Keratinocyte (primary cell): ENCODE data around the gene FAM234A. TPM values are rescaled to one million over a fixed set of nuclear protein-coding genes. Genes with fewer than 3 reads are reported as not detected.

Experiments used
- DNase-seq: peaks from one replicate; pipeline ENCODE4 v3.0.0-alpha.2; 2011; ENCODE audit warnings: low read depth, missing footprints, low spot score
- FAIRE-seq: peaks from 2 replicates; lab custom pipeline; 2011; peaks lifted over from hg19 to GRCh38; lab: Jason Lieb, UNC
- H2AFZ ChIP-seq: 2 replicates; pipeline ENCODE4 v1.6.0; 2012; ENCODE audit warnings: low read length, control low read depth, inconsistent platforms; ENCODE audit not compliant: control insufficient read depth
- H3K27ac ChIP-seq: 2 replicates; pipeline ENCODE4 v1.5.1; 2011; ENCODE audit warnings: low read length; ENCODE audit not compliant: control insufficient read depth, insufficient read depth
- H3K27me3 ChIP-seq: 3 replicates; pipeline ENCODE4 v1.6.0; 2011; ENCODE audit warnings: low read length; ENCODE audit not compliant: control insufficient read depth, insufficient read depth; ENCODE audit errors: extremely low read depth
- H3K36me3 ChIP-seq, 2 experiments: 2 replicates in 1 of 2; 3 replicates in 1 of 2; pipeline ENCODE4 v1.5.1; 2011; ENCODE audit warnings: low read length in 2 of 2, mild to moderate bottlenecking in 1 of 2; ENCODE audit not compliant: control insufficient read depth in 2 of 2, insufficient read depth in 2 of 2; ENCODE audit errors: extremely low read depth in 1 of 2
- H3K4me1 ChIP-seq: 3 replicates; pipeline ENCODE4 v1.5.1; 2011; ENCODE audit warnings: low read length; ENCODE audit not compliant: control insufficient read depth, insufficient read depth; ENCODE audit errors: extremely low read depth
- H3K4me2 ChIP-seq: 3 replicates; pipeline ENCODE4 v1.6.0; 2011; ENCODE audit warnings: low read depth, low read length; ENCODE audit not compliant: control insufficient read depth, insufficient read depth; ENCODE audit errors: extremely low read depth
- H3K4me3 ChIP-seq, 3 experiments: fragments of 200-600 bp in 1 of 3; sonication (generic) in 1 of 3; 2 replicates in 2 of 3; 3 replicates in 1 of 3; pipeline ENCODE4 v1.5.1; 2011 to 2016; ENCODE audit warnings: low read length in 3 of 3, mild to moderate bottlenecking in 3 of 3, control low read depth in 2 of 3, inconsistent platforms in 1 of 3, low read depth in 1 of 3, mixed read lengths in 1 of 3, mixed run types in 1 of 3, moderate library complexity in 1 of 3; ENCODE audit not compliant: control insufficient read depth in 2 of 3, insufficient read depth in 2 of 3; ENCODE audit errors: extremely low read depth in 1 of 3
- H3K79me2 ChIP-seq: 2 replicates; pipeline ENCODE4 v1.6.0; 2012; ENCODE audit warnings: low read length; ENCODE audit not compliant: control insufficient read depth, insufficient read depth
- H3K9ac ChIP-seq: 3 replicates; pipeline ENCODE4 v1.6.0; 2011; ENCODE audit warnings: low read length; ENCODE audit not compliant: control insufficient read depth, insufficient read depth; ENCODE audit errors: extremely low read depth
- H3K9me1 ChIP-seq: 3 replicates; pipeline ENCODE4 v1.6.0; 2011; ENCODE audit warnings: low read length; ENCODE audit not compliant: control insufficient read depth, insufficient read depth; ENCODE audit errors: extremely low read depth
- H3K9me3 ChIP-seq: 2 replicates; pipeline ENCODE4 v1.5.1; 2012; ENCODE audit warnings: low read depth, low read length; ENCODE audit not compliant: control insufficient read depth
- H4K20me1 ChIP-seq: 3 replicates; pipeline ENCODE4 v1.6.0; 2011; ENCODE audit warnings: low read length; ENCODE audit not compliant: control insufficient read depth, insufficient read depth; ENCODE audit errors: extremely low read depth
- CTCF ChIP-seq, 3 experiments: IDR thresholded peaks in 1 of 3; conservative IDR thresholded peaks in 1 of 3; optimal IDR thresholded peaks in 1 of 3; 2 replicates in 2 of 3; 3 replicates in 1 of 3; pipeline versions ENCODE3 to v1.5.1; 2011; ENCODE audit warnings: low read length in 3 of 3, mild to moderate bottlenecking in 3 of 3, moderate library complexity in 2 of 3, control low read depth in 1 of 3, inconsistent platforms in 1 of 3; ENCODE audit not compliant: insufficient read depth in 2 of 3; ENCODE audit errors: extremely low read depth in 1 of 3
- EZH2 ChIP-seq: IDR thresholded peaks from one replicate; pipeline ENCODE4 v1.6.1; 2012; ENCODE audit warnings: inconsistent platforms, mild to moderate bottlenecking, low read length, moderate library complexity
- dilution Hi-C: fragments of 300-500 bp; cut with MboI; formaldehyde crosslinking; loops from one replicate; pipeline ENCODE4 v1.7.0; 2020; ENCODE audit warnings: low sequenced_read_pairs; ENCODE audit not compliant: extremely low pct_ligation_motif_present
- polyA plus RNA-seq, 5 experiments: library from polyadenylated mRNA; depleted of rRNA in 3 of 5; stranded (reverse) in 3 of 5; stranded (forward) in 1 of 5; unstranded in 1 of 5; fragments of >200 nt; gene quantifications; 1 replicate in 1 of 5; 2 replicates in 3 of 5; 3 replicates in 1 of 5; pipeline versions ENCODE4 v1.2.1 to v1.2.3, GENCODE V29; 2011 to 2012; ENCODE audit warnings: missing spikeins in 2 of 5, low read depth in 1 of 5, low replicate concordance in 1 of 5

Gene FAM234A
- polyA plus RNA-seq, 1 donor (not counting 4 experiments of a cell fraction or from before 2014, with no cell fraction given) = 18.3 TPM

DNA sequence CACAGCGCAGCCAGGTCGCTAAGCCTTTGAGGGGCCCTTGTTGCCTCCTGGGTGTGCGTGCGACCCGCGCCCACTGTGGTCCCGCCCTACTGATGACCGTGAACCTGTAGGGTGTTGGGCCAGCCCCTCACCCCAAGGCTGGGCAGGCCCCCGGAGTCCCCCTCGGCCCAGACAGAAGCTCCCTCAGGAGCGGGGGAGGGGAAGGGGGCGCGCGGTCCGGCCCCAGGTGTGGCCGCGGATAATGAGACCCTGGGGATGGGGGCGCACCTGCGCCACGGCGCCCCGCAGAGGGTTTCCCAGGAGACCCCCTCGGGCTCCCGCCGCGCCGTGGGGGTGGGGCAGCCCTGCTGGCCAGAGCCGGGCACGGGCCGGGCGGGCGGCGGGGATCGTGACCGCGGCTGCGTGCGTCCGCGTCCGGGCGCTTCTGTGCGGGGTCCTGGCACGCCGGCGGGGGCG lies 45.4 kb downstream of the FAM234A start:
- Histone ChIP-seq H3K4me2 (no peak overlapping the region), H3K9me3 (no peaks in the 10 kb centered on the region), H3K36me3 (no peaks in the 10 kb centered on the region), H3K9ac (no peak overlapping the region), H3K4me1 (no peaks in the 10 kb centered on the region), H4K20me1 (no peaks in the 10 kb centered on the region), H3K27me3 (peaks cover 60% of the 10 kb centered on the region), H3K9me1 (no peaks in the 10 kb centered on the region), H2AFZ (no peak overlapping the region), H3K79me2 (no peaks in the 10 kb centered on the region), H3K27ac (no peak overlapping the region), H3K4me3 (no peak overlapping the region)
- FAIRE-seq (no peak), DNase-seq (no peak)
- TF ChIP-seq CTCF (optimal IDR thresholded peaks at IDR 0.05 in 1 of 3, IDR thresholded peaks at IDR 0.05 in 1 of 3, conservative IDR thresholded peaks at IDR 0.05 in 1 of 3; ENCODE audit: extremely low read depth in 1 of 3, insufficient read depth in 2 of 3, low read length in 3 of 3) (no peak), EZH2 (peak; percentile 42)
- dilution Hi-C loops = no loop called here

DNA sequence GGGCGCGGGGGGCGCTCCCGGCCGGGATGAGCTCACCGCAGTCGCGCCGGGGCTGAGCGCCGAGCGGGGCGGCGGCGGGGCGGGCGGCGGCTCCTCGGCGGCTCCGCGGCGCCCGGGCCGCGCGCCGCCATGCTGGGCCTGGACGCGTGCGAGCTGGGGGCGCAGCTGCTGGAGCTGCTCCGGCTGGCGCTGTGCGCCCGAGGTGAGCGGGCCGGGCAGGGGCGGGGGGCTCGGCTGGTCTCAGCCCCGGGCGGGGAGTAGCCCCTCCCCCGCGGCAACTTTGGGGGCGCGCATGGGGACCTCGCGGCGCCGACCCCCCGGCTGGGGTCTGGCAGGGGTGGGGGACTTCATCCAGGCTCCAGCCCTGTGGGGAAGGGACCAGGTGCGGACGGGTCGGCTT lies 45.9 kb downstream of the FAM234A start, which contains the start of gene ARHGDIG:
Gene ARHGDIG, plus strand, starts transcription at position 40 of the 400 bp plus-strand sequence. Its CDS starts 90 bp downstream, at position 130.
- dilution Hi-C loops = no loop called here
- FAIRE-seq = no peak
- H3K4me3 ChIP-seq = no peak within 1 kb of the TSS

More for the DNA sequence above, 45.9 kb downstream of the FAM234A start, which contains the start of gene ARHGDIG:
- Histone ChIP-seq H3K27me3 (peaks cover 56% of the 10 kb centered on the region), H3K4me2 (no peak within 1 kb of the TSS), H4K20me1 (no peaks in the 10 kb centered on the region), H3K79me2 (no peaks in the 10 kb centered on the region), H2AFZ (no peak within 1 kb of the TSS), H3K36me3 (no peaks in the 10 kb centered on the region), H3K4me1 (no peaks in the 10 kb centered on the region), H3K9ac (no peak within 1 kb of the TSS), H3K9me3 (no peaks in the 10 kb centered on the region), H3K9me1 (no peaks in the 10 kb centered on the region), H3K27ac (no peak within 1 kb of the TSS)
- DNase-seq = no peak
- TF ChIP-seq CTCF (optimal IDR thresholded peaks at IDR 0.05 in 1 of 3, IDR thresholded peaks at IDR 0.05 in 1 of 3, conservative IDR thresholded peaks at IDR 0.05 in 1 of 3; ENCODE audit: extremely low read depth in 1 of 3, insufficient read depth in 2 of 3, low read length in 3 of 3) (no peak), EZH2 (no peak)
